GM23338 (cell line): ENCODE measurements around the gene RAB40B. TPM values are rescaled to one million over a fixed set of nuclear protein-coding genes. Genes with fewer than 3 reads are reported as not detected.

Source experiments
- ATAC-seq: fragments of 200-7000 bp; cut with Tn5 transposase; 3 replicates; pipeline ENCODE4 v1.9.1; 2020
- DNase-seq: peaks from one replicate; pipeline ENCODE4 v3.0.0-alpha.2; 2015; ENCODE audit warnings: low spot score
- H2AFZ ChIP-seq: fragments of 200-600 bp; sonication (generic); 2 replicates; pipeline ENCODE4 v1.8.0; 2016; ENCODE audit warnings: antibody characterized with exemption, mild to moderate bottlenecking, moderate library complexity
- H3F3A ChIP-seq: fragments of 200-600 bp; sonication (generic); replicated peaks from 2 replicates; pipeline ENCODE4 v1.8.0; 2017; ENCODE audit warnings: antibody characterized with exemption, mixed run types, low read depth
- H3K27ac ChIP-seq: fragments of 200-600 bp; sonication (generic); 2 replicates; pipeline ENCODE4 v1.6.1; 2016; ENCODE audit warnings: low read depth
- H3K27me3 ChIP-seq: fragments of 200-600 bp; sonication (generic); 2 replicates; pipeline ENCODE4 v1.8.0; 2016; ENCODE audit warnings: mild to moderate bottlenecking, mixed run types, moderate library complexity; ENCODE audit not compliant: insufficient read depth
- H3K36me3 ChIP-seq: fragments of 200-600 bp; sonication (generic); 2 replicates; pipeline ENCODE4 v1.8.0; 2016; ENCODE audit warnings: mild to moderate bottlenecking; ENCODE audit not compliant: insufficient read depth
- H3K4me1 ChIP-seq: fragments of 200-600 bp; sonication (generic); 2 replicates; pipeline ENCODE4 v1.8.0; 2016; ENCODE audit warnings: mild to moderate bottlenecking, moderate library complexity; ENCODE audit not compliant: insufficient read depth
- H3K4me2 ChIP-seq: fragments of 200-600 bp; sonication (generic); 2 replicates; pipeline ENCODE4 v1.7.1; 2017; ENCODE audit warnings: mixed run types
- H3K4me3 ChIP-seq: fragments of 200-600 bp; sonication (generic); 2 replicates; pipeline ENCODE4 v1.6.1; 2016; ENCODE audit warnings: mixed run types
- H3K79me2 ChIP-seq: fragments of 200-600 bp; sonication (generic); replicated peaks from 2 replicates; pipeline ENCODE4 v1.8.0; 2017; ENCODE audit warnings: mild to moderate bottlenecking; ENCODE audit not compliant: insufficient read depth
- H3K9me2 ChIP-seq: fragments of 200-600 bp; sonication (generic); 2 replicates; pipeline ENCODE4 v1.8.0; 2017; ENCODE audit not compliant: insufficient read depth
- H4K20me1 ChIP-seq: fragments of 200-600 bp; sonication (generic); replicated peaks from 2 replicates; pipeline ENCODE4 v1.8.0; 2017; ENCODE audit warnings: mild to moderate bottlenecking; ENCODE audit not compliant: insufficient read depth
- H3K27ac Mint-ChIP-seq: 2 replicates; pipeline ENCODE4 v1.8.0; 2020; ENCODE audit warnings: inconsistent platforms, mild to moderate bottlenecking, moderate library complexity, mixed read lengths
- H3K27me3 Mint-ChIP-seq: 3 replicates; pipeline ENCODE4 v1.8.0; 2022; ENCODE audit warnings: low read depth, mild to moderate bottlenecking, moderate library complexity, mixed read lengths, inconsistent platforms; ENCODE audit not compliant: insufficient read depth, poor library complexity
- H3K36me3 Mint-ChIP-seq: 3 replicates; pipeline ENCODE4 v1.8.0; 2021; ENCODE audit warnings: low read depth, mild to moderate bottlenecking, inconsistent platforms, moderate library complexity, mixed read lengths
- H3K4me1 Mint-ChIP-seq: 3 replicates; pipeline ENCODE4 v1.8.0; 2020; ENCODE audit warnings: mild to moderate bottlenecking, inconsistent platforms, mixed read lengths
- H3K4me3 Mint-ChIP-seq: 3 replicates; pipeline ENCODE4 v1.8.0; 2021; ENCODE audit warnings: moderate library complexity, mild to moderate bottlenecking, inconsistent platforms, mixed read lengths
- H3K9me3 Mint-ChIP-seq: 3 replicates; pipeline ENCODE4 v1.8.0; 2020; ENCODE audit warnings: moderate library complexity, mild to moderate bottlenecking, inconsistent platforms, mixed read lengths
- CREB1 ChIP-seq: fragments of 250-450 bp; sonication (Bioruptor Pico); IDR thresholded peaks from 2 replicates; pipeline ENCODE4 v1.5.0; 2020; ENCODE audit warnings: low read depth, mild to moderate bottlenecking, moderate library complexity
- CTCF ChIP-seq, 2 experiments: fragments of 200-600 bp in 1 of 2; sonication (generic) in 1 of 2; conservative IDR thresholded peaks; 2 replicates each; pipeline versions ENCODE4 v1.5.1 to v1.6.1; 2016 to 2017; ENCODE audit warnings: antibody characterized with exemption in 2 of 2, low read depth in 2 of 2, mild to moderate bottlenecking in 2 of 2, moderate library complexity in 1 of 2
- EZH2 ChIP-seq: fragments of 200-600 bp; sonication (generic); IDR thresholded peaks from one replicate; pipeline ENCODE4 v1.8.0; 2017; ENCODE audit warnings: antibody characterized with exemption, mild to moderate bottlenecking, low read depth; ENCODE audit not compliant: unreplicated experiment
- JUNB ChIP-seq: IDR thresholded peaks from one replicate; pipeline ENCODE4 v1.6.1; 2016; ENCODE audit warnings: antibody characterized with exemption; ENCODE audit not compliant: unreplicated experiment
- NANOG ChIP-seq: IDR thresholded peaks from 2 replicates; pipeline ENCODE4 v1.6.1; 2016; ENCODE audit warnings: antibody characterized with exemption, borderline replicate concordance
- POLR2AphosphoS5 ChIP-seq: IDR thresholded peaks from 2 replicates; pipeline ENCODE4 v1.6.1; 2016; ENCODE audit warnings: antibody characterized with exemption, low read depth
- STAT1 ChIP-seq: IDR thresholded peaks from one replicate; pipeline ENCODE4 v1.6.1; 2016; ENCODE audit warnings: antibody characterized with exemption; ENCODE audit not compliant: unreplicated experiment
- ZNF114 ChIP-seq: fragments of 250-450 bp; sonication (Bioruptor Pico); IDR thresholded peaks from 2 replicates; pipeline ENCODE4 v1.5.0; 2020; ENCODE audit warnings: mild to moderate bottlenecking, moderate library complexity
- ZNF331 ChIP-seq: fragments of 250-450 bp; sonication (Bioruptor Pico); IDR thresholded peaks from 2 replicates; pipeline ENCODE4 v1.5.0; 2020; ENCODE audit warnings: low read depth, mild to moderate bottlenecking, moderate library complexity
- ZNF462 ChIP-seq: fragments of 250-450 bp; sonication (Bioruptor Pico); IDR thresholded peaks from 2 replicates; pipeline ENCODE4 v1.5.0; 2020; ENCODE audit warnings: mild to moderate bottlenecking, moderate library complexity
- polyA plus RNA-seq: library from polyadenylated mRNA; unstranded; fragments of >200 nt; fragmentation: Nextera tagmentation; extraction: Ambion mirVana; gene quantifications from 2 replicates; pipeline ENCODE4 v1.2.1, GENCODE V29; 2016
- total RNA-seq: library from RNA; depleted of rRNA; stranded (reverse); fragments of >200 nt; shearing (Covaris generic); gene quantifications from 2 replicates; pipeline ENCODE4 v1.2.3, GENCODE V29; 2014
- TF ChIP-seq, protein P1 (sequence below): IDR thresholded peaks from one replicate; pipeline ENCODE4 v1.6.1; 2018; ENCODE audit warnings: antibody characterized with exemption; ENCODE audit not compliant: unreplicated experiment

The RAB40B gene
- total and polyA plus RNA-seq, 2 experiments from 2014 or later: 4.2 to 5.2 TPM

GRCh38 chr17:82619211-82619610 is 79.3 kb downstream of the RAB40B start (continued):
- no peak for TF ChIP-seq ZNF462 (CRISPR knock-in tag)

GRCh38 chr17:82616021-82616711 is 82.3 kb downstream of the RAB40B start:
- peaks cover 68% of the 10 kb centered on the region for H3K36me3 Mint-ChIP-seq
- peaks cover 10% of the 10 kb centered on the region for H3K36me3 ChIP-seq
- peaks cover 7% of the 10 kb centered on the region for H3K4me1 Mint-ChIP-seq
- TF ChIP-seq ZNF114 (no peak), CTCF (conservative IDR thresholded peaks at IDR 0.05; ENCODE audit: low read depth in 2 of 2) (no peak), EZH2 (no peak), JUNB (no peak), NANOG (no peak), STAT1 (no peak), CREB1 (CRISPR knock-in tag) (no peak), ZNF331 (no peak), POLR2AphosphoS5 (no peak)
- TF ChIP-seq, protein P1, sequence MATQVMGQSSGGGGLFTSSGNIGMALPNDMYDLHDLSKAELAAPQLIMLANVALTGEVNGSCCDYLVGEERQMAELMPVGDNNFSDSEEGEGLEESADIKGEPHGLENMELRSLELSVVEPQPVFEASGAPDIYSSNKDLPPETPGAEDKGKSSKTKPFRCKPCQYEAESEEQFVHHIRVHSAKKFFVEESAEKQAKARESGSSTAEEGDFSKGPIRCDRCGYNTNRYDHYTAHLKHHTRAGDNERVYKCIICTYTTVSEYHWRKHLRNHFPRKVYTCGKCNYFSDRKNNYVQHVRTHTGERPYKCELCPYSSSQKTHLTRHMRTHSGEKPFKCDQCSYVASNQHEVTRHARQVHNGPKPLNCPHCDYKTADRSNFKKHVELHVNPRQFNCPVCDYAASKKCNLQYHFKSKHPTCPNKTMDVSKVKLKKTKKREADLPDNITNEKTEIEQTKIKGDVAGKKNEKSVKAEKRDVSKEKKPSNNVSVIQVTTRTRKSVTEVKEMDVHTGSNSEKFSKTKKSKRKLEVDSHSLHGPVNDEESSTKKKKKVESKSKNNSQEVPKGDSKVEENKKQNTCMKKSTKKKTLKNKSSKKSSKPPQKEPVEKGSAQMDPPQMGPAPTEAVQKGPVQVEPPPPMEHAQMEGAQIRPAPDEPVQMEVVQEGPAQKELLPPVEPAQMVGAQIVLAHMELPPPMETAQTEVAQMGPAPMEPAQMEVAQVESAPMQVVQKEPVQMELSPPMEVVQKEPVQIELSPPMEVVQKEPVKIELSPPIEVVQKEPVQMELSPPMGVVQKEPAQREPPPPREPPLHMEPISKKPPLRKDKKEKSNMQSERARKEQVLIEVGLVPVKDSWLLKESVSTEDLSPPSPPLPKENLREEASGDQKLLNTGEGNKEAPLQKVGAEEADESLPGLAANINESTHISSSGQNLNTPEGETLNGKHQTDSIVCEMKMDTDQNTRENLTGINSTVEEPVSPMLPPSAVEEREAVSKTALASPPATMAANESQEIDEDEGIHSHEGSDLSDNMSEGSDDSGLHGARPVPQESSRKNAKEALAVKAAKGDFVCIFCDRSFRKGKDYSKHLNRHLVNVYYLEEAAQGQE: no peak

More at GRCh38 chr17:82616021-82616711, 82.3 kb downstream of the RAB40B start:
- Histone ChIP-seq H3K27ac (no peak overlapping the region), H3K9me2 (no peaks in the 10 kb centered on the region), H3K4me2 (no peak overlapping the region), H2AFZ (no peak overlapping the region), H3F3A (no peaks in the 10 kb centered on the region), H3K79me2 (no peaks in the 10 kb centered on the region), H3K4me3 (no peak overlapping the region), H4K20me1 (peaks cover 3% of the 10 kb centered on the region; the same call in 1 of the 2 replicates), H3K4me1 (peaks cover 4% of the 10 kb centered on the region; the same call in 1 of the 2 replicates), H3K27me3 (no peaks in the 10 kb centered on the region)
- Mint-ChIP-seq H3K27ac (no peak overlapping the region), H3K9me3 (no peaks in the 10 kb centered on the region), H3K4me3 (no peak overlapping the region), H3K27me3 (peaks cover 8% of the 10 kb centered on the region)
- no peak for ATAC-seq
- no peak for DNase-seq
